Fibroblast of skin of right biceps (primary cell): Measurements from ENCODE around the gene ANKH.

Source experiments
- DNase-seq: peaks from one replicate; pipeline ENCODE4 v3.0.0-alpha.2; 2013

ANKH gene

DNA sequence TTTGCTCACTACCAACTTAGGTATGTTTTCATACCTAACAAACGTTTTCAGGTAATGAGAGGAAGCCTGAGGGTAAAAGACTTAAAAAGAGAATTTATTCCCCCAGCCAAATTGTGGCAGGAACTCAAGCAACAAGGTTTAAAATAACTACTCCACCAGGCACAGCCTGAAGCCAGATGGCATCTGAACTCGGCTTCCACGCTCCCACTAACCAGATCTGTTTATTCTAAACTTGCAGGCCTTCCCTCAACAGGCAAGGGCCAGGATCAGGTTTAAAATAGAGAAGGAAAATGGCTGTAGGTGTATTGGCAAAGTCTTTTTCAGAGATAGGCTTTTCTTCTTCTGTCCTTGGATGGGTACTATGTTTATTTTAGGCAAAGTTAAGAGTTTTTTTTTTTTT, 117.6 kb downstream of the ANKH start:
- DNase-seq, result no peak

DNA sequence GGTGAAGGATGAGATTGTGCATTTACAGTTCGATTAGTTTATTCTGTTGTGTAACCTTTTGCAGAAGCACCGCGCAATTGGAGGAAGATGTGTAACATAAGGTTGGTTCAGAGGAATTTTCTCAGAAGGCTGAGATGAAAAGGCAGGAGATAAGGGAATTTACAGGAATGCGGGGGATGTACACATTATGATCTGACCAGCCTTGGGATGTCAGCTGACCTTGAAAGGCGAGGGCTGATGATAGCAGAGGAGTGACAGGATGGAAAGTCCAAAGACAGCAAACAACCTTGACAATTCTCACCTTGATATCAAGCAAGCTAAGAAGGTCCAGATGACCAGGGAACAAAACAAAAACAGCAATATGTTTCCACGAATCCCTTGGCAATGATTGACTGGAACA, 118.3 kb downstream of the ANKH start:
- DNase-seq, result no peak

GRCh38 chr5:14752497-14753071, 119.0 kb downstream of the ANKH start:
- no peak for DNase-seq

DNA sequence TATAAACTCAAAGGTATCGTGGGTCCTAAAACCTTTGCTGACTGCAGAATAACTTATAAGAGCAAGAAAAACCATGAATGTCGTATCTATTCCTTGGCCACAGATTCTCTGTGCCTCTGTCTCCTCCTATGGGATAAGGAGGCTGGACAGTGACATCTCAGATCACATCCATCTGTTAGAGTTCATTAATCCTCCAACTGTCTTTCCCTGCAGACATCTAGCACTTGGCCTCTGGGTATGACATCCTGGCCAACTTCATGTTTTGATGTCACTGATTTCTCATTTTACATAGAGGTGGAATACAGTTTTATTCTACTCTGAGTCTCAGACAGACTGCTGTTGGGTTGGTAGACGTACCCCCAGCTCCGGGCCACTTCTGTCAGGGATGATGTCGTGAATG, 120.9 kb downstream of the ANKH start:
- no peak for DNase-seq

- DNase-seq, result peak; percentile 33
These were observed 121.9 kb downstream of the ANKH start for GRCh38 chr5:14749579-14750101.

GRCh38 chr5:14748180-14748900, 123.2 kb downstream of the ANKH start:
- DNase-seq, result no peak

- no peak for DNase-seq
These were observed 125.8 kb downstream of the ANKH start for GRCh38 chr5:14745753-14746152.

GRCh38 chr5:14745188-14745563, 126.4 kb downstream of the ANKH start:
- DNase-seq, result no peak

GRCh38 chr5:14744296-14745187, 127.0 kb downstream of the ANKH start:
- DNase-seq, result no peak

DNA sequence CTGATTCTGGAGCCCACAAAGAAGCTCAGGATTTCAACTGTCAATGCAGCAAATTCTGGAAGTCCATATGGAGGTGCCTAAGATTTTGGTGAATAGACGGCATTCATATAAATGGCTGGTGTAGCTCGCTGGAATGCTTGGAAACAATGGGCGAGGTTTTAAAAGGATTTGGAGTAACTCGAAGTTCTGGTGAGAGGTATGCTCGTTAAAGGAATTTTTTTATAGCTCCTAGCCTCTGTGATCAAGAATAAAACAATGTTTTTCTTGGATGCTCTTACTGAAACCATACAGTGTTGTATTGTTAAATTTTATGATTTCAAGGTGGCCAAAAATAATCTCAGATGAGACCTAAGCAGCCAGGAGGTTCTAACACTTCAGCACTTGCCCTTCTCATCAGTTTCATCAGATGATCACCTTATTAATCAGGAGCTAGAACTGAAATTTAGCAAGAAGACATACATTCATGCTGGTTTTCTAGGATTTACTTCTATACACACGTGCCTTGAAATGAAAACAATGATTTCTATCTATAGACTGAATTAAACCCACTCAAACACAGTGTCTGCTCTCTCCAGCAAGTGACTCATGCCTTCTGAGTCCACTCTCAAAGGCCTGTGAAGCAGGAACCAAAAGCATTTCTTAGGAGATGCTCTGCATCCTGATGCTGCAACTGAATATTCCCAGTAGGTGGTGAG, 127.8 kb downstream of the ANKH start:
- peak; percentile 55 for DNase-seq

GRCh38 chr5:14742498-14742897, 129.1 kb downstream of the ANKH start:
- DNase-seq, result no peak

- no peak for DNase-seq
These were observed 129.7 kb downstream of the ANKH start for GRCh38 chr5:14741801-14742440.

GRCh38 chr5:14741131-14741530, 130.4 kb downstream of the ANKH start:
- no peak for DNase-seq

- DNase-seq, result no peak
These were observed 131.6 kb downstream of the ANKH start for GRCh38 chr5:14739981-14740380.

- peak; percentile 46 for DNase-seq
These were observed 132.0 kb downstream of the ANKH start for GRCh38 chr5:14739538-14739937.

DNA sequence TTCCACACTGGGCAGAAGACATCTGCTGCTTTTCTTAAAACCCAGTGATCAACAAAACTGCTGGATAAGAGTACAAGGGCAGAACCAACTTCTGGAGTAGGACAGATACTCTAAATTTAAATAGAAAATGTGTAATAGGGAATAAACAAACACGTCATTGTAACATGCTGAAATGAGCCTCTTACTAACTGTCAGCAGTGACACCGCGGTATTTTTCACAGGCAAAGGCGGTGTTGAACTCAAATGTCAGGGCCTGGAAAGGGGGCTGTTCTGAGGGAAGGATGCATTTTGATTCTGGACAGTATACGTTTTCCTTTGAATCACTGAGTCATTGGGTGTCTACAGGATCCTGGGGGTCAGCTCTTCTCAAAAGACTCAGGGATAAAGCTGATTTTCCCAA, 133.5 kb downstream of the ANKH start:
- DNase-seq, result no peak

DNA sequence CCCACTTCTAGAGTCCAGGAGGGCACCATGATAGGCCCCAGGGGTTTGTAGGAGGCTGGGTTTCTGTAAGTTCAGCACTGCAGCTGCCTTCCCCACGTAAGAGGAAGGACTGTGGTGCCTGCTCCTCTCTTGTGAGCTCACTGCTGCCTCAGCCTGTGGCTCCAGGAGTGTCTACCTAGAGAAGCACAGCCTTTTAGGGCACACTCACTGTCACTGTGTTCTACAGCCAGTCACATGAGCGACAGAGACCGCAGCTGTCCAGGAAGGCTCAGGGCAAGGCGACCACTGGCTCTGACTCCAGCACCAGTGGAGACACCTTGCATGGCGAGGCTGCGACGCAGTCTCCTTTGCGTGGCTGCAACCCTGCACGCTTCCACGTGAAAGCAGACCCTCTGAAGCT, 134.3 kb downstream of the ANKH start:
- no peak for DNase-seq

DNA sequence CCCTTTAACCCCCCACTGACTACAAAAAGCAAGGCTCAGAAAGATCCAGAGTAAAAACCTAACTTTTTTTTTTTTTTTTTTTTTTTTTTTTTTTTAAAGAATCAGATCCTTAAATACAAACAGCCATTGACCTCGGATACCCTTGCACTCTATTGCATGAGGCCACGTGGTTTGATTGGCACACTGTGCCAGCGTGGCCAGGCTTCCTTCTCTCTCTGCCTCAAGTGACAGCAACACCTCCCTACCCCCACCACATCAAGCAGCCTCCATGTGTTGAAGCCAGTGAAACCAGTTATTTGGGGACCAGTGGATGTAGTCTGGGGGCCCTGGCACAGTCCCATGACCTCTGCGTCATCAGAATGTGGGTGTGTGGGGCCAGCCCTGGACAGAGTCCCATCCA, 135.6 kb downstream of the ANKH start:
- DNase-seq, result no peak

- no peak for DNase-seq
These were observed 137.2 kb downstream of the ANKH start for GRCh38 chr5:14734396-14734795.

- no peak for DNase-seq
These were observed 137.9 kb downstream of the ANKH start for GRCh38 chr5:14733661-14734060.

- no peak for DNase-seq
These were observed 138.6 kb downstream of the ANKH start for GRCh38 chr5:14732991-14733390.

GRCh38 chr5:14730881-14731280, 140.7 kb downstream of the ANKH start:
- DNase-seq, result no peak

DNA sequence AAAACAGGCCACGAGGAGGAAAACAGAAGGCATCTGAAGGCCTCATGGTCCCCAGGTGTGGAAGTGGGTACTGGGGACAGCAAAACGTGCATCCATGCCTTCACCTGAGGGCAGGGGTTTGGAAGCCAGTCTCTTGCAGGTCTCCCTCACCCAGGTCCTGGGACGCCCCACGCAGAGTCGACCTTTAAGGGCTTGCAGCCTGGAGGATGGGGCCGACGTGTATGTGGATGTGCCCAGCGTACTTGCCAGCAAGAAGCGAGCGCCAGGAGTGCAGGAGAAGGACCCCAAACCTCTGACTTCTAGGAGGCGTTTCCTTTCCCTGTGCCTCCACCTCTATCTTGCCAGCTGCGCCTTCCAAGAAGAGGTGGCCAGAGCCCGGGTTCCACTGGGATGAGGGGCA, 141.1 kb downstream of the ANKH start:
- no peak for DNase-seq
